ENCODE results near the gene ASB4.

ASB4 gene

DNA sequence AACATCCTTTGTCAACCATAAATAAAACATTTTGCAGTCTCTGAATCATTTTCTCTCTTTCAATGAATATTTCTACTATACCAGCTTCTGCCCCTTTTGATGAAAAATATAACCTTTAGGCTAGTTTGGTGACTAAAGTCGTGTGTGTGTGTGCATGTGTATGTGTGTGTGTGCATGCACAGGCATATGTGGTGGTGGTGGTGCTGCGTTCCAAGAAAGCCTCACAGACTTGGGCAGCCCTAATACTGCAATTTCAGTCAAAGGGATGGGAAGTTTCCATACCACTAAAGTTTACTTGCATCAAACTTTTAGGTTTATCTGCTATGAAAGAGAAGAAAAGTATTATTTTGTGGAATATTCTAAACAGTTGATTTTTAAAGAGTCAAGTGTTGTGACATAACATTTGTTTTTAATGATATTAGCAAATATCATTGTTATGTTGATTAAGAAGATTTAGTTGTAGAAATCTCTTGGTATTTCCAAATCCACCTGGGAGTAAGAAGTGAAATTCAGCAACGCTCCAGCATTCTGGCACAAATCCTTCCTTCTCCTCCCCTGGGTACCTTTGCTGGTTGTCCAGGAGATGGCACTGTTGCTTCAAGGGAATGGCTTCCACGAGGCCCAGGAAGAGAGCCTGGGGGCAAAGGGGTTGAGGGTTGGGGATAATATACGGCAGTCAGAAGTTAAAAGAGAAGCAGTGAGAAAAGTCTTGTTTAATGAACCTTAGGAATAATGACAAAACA, 41.5 kb downstream of the ASB4 start:
- H3K4me1 ChIP-seq (ENCODE audit: control insufficient read depth, insufficient read depth, low read length, poor library complexity, severe bottlenecking): no peaks in the 10 kb centered on the region
- H3K36me3 ChIP-seq (ENCODE audit: control insufficient read depth, insufficient read depth, low read length): no peaks in the 10 kb centered on the region
- no peak overlapping the region for H3K27ac ChIP-seq (ENCODE audit: low read depth, low read length, severe bottlenecking)
- H3K9me3 ChIP-seq (ENCODE audit: control insufficient read depth, low read length): no peaks in the 10 kb centered on the region
- 20% methylated on average over 1 of the region's 5 CpGs; no CpG with 5 or more reads in 1 of the 2 experiments for WGBS, 2 experiments (ENCODE audit: insufficient coverage in 2 of 2)
- H3K4me3 ChIP-seq (ENCODE audit: extremely low read depth, insufficient read depth, low read length, poor library complexity, severe bottlenecking): no peak overlapping the region

DNA sequence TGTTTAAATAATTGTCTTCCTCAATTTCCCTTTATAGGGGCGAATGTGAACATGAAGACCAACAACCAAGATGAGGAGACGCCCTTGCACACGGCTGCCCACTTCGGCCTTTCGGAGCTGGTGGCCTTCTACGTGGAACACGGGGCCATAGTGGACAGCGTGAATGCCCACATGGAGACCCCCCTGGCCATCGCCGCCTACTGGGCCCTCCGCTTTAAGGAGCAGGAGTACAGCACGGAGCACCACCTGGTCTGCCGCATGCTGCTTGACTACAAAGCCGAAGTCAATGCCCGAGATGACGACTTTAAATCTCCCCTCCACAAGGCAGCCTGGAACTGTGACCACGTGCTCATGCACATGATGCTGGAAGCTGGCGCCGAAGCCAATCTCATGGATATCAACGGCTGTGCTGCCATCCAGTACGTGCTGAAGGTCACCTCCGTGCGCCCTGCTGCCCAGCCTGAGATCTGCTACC, 42.1 kb downstream of the ASB4 start:
- Histone ChIP-seq H3K9me3 (ENCODE audit: control insufficient read depth, low read length) (no peaks in the 10 kb centered on the region), H3K36me3 (ENCODE audit: control insufficient read depth, insufficient read depth, low read length) (no peaks in the 10 kb centered on the region), H3K27ac (ENCODE audit: low read depth, low read length, severe bottlenecking) (no peak overlapping the region), H3K4me1 (ENCODE audit: control insufficient read depth, insufficient read depth, low read length, poor library complexity, severe bottlenecking) (no peaks in the 10 kb centered on the region), H3K4me3 (ENCODE audit: extremely low read depth, insufficient read depth, low read length, poor library complexity, severe bottlenecking) (no peak overlapping the region)
- 93 to 97% methylated on average over 22 to 23 of the region's 23 CpGs for WGBS, 2 experiments (ENCODE audit: insufficient coverage in 2 of 2)

DNA sequence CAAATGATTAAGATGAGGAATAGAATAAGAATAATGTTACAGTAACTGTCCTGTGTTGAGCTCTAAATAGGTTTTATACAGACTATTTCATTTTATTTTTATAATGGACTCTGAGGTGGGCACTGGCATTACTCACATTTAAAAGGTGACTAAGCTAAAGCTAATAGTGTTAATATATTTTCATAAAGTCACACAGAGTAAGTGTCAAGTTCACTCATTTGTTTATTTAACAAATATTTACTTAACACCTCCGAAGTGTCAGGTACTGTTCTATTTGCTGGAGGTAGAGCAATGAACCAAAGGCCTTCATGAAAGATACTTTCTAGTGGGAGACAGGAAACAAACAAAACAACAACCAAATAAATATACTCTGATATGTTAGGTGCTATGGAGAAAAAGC, 44.0 kb downstream of the ASB4 start:
- no peaks in the 10 kb centered on the region for H3K36me3 ChIP-seq (ENCODE audit: control insufficient read depth, insufficient read depth, low read length)
- no peaks in the 10 kb centered on the region for H3K4me1 ChIP-seq (ENCODE audit: control insufficient read depth, insufficient read depth, low read length, poor library complexity, severe bottlenecking)
- no peak overlapping the region for H3K27ac ChIP-seq (ENCODE audit: low read depth, low read length, severe bottlenecking)
- WGBS, 2 experiments (ENCODE audit: insufficient coverage in 2 of 2): no CpG with 5 or more reads among the region's 1 CpG
- no peaks in the 10 kb centered on the region for H3K9me3 ChIP-seq (ENCODE audit: control insufficient read depth, low read length)
- H3K4me3 ChIP-seq (ENCODE audit: extremely low read depth, insufficient read depth, low read length, poor library complexity, severe bottlenecking): no peak overlapping the region

DNA sequence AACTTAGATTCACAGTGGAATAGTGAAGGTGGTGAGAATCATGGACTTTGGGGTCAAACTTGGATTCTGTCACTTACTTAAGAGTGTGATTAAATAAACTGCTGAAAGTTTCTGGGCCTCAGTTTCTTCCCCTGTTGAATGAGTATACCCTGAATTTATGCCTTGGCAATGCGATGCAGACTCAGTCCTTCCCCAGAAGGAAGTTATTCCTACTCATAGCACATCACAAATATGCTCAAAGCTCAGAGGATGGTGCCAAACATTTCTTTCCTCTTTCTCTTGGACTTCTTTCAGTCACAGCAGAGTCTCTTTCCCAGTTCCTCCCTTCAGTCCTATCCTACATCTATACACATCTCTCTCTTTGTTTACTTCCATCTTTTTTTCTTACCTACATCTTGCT, 45.1 kb downstream of the ASB4 start:
- Histone ChIP-seq H3K9me3 (ENCODE audit: control insufficient read depth, low read length) (no peaks in the 10 kb centered on the region), H3K4me3 (ENCODE audit: extremely low read depth, insufficient read depth, low read length, poor library complexity, severe bottlenecking) (no peak overlapping the region), H3K4me1 (ENCODE audit: control insufficient read depth, insufficient read depth, low read length, poor library complexity, severe bottlenecking) (no peaks in the 10 kb centered on the region), H3K27ac (ENCODE audit: low read depth, low read length, severe bottlenecking) (no peak overlapping the region), H3K36me3 (ENCODE audit: control insufficient read depth, insufficient read depth, low read length) (no peaks in the 10 kb centered on the region)
- WGBS, 2 experiments (ENCODE audit: insufficient coverage in 2 of 2): 86 to 92% methylated on average over 1 of the region's 1 CpG

DNA sequence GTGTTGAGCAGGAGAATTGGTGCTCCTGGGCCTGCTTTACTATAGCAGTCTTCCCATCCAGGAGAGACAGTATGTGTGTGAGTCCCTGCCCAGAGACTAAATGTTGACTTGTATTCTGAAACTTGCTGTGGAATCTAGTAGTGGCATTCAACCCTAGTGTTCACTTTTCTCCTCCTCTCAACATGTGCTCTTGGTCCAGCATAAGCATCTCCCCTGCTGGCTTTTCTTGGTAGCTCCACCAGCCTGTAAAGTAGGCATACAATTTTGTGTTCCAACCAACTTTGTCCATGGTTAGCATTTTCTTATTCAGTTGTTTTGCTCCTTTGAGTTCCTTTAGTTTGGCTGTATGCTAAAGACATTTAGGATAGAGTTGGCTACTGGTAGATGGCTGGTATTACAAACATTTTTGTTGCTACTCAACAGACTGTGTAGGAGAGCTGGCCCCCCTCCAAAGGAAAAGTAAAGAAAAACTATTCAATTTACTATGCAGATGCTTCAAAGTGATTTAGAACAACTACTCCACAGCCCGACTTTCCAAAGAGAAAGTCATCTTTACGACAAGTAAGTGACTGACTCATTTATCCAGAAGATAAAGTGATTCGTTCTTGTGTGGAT, 46.0 kb downstream of the ASB4 start:
- no peak overlapping the region for H3K4me3 ChIP-seq (ENCODE audit: extremely low read depth, insufficient read depth, low read length, poor library complexity, severe bottlenecking)
- H3K9me3 ChIP-seq (ENCODE audit: control insufficient read depth, low read length): no peaks in the 10 kb centered on the region
- H3K4me1 ChIP-seq (ENCODE audit: control insufficient read depth, insufficient read depth, low read length, poor library complexity, severe bottlenecking): no peaks in the 10 kb centered on the region
- no CpG with 5 or more reads among the region's 3 CpGs for WGBS, 2 experiments (ENCODE audit: insufficient coverage in 2 of 2)
- no peak overlapping the region for H3K27ac ChIP-seq (ENCODE audit: low read depth, low read length, severe bottlenecking)
- no peaks in the 10 kb centered on the region for H3K36me3 ChIP-seq (ENCODE audit: control insufficient read depth, insufficient read depth, low read length)

DNA sequence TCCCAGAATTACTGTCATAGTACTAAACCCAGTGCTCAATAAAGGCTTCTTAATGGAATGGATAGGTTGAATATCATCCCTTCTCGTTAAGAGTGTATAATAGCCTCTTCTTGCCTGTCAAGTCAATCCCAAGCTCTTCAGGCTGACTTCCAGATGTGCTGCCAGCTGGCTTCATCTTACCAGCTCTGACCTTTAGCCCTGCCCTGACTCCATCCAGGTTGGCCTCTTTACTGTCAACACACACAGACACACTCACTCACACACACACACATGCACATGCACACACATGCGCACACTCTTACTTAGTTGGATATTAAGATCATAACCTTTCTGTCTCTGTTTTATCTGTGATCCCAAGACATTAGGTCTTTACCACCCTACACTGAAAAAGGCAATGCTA, 49.1 kb downstream of the ASB4 start:
- Histone ChIP-seq H3K36me3 (ENCODE audit: control insufficient read depth, insufficient read depth, low read length) (no peaks in the 10 kb centered on the region), H3K4me3 (ENCODE audit: extremely low read depth, insufficient read depth, low read length, poor library complexity, severe bottlenecking) (no peak overlapping the region), H3K9me3 (ENCODE audit: control insufficient read depth, low read length) (no peaks in the 10 kb centered on the region), H3K27ac (ENCODE audit: low read depth, low read length, severe bottlenecking) (no peak overlapping the region), H3K4me1 (ENCODE audit: control insufficient read depth, insufficient read depth, low read length, poor library complexity, severe bottlenecking) (no peaks in the 10 kb centered on the region)
- WGBS, 2 experiments (ENCODE audit: insufficient coverage in 2 of 2): 78 to 95% methylated on average over 1 to 2 of the region's 2 CpGs

DNA sequence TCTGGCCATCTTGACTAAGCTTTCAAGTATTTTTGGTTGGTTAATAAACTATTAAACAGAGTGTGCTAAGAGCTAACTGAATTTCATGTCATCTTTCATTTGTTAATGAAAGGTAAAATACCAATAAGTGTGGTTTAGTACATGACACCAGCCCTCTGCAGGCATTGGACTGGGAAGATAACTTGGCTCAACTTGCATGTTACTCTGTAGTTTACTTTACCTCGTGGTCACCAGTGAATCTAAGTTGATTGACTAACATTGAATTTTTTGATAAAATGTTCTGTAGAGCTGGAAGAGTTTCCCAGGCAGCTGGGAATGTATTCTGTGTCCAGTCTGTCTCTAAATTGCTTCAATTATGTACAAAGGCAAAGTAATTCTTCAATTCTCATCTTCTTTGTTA, 49.9 kb downstream of the ASB4 start:
- WGBS, 2 experiments (ENCODE audit: insufficient coverage in 2 of 2): 63 to 80% methylated on average over 1 of the region's 1 CpG
- H3K36me3 ChIP-seq (ENCODE audit: control insufficient read depth, insufficient read depth, low read length): no peaks in the 10 kb centered on the region

DNA sequence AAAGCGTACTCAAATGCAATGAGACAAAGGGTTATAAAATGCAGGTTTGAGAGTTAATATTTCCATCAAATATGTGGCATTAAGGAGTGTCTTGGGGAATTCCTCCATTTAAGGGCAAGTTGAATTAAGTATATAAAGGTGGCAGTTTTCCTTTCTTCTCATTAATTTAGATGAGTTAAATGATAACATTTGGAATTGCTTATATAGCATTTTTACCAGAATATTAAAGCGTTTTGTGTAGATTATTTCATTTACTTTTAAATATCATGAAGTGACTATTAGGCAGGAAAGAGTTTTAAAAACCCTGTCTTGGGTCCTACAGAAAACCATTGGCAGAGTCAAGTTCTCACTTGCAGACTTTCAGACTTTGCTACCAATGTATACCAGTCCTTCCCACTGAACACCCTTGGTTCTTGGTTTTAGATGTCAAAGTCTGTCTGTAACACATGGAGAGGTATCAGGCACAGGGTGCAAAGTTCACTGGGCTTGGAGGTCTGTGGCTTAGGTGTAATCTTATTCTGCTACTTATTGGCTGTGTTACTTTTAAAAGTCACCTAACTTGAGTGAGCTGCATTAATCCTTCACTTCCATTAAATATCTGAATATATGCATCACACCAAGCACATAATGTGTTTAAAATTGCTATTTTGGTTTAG, 51.0 kb downstream of the ASB4 start:
- Histone ChIP-seq H3K4me3 (ENCODE audit: extremely low read depth, insufficient read depth, low read length, poor library complexity, severe bottlenecking) (no peak overlapping the region), H3K36me3 (ENCODE audit: control insufficient read depth, insufficient read depth, low read length) (no peaks in the 10 kb centered on the region), H3K27ac (ENCODE audit: low read depth, low read length, severe bottlenecking) (no peak overlapping the region), H3K9me3 (ENCODE audit: control insufficient read depth, low read length) (no peaks in the 10 kb centered on the region), H3K4me1 (ENCODE audit: control insufficient read depth, insufficient read depth, low read length, poor library complexity, severe bottlenecking) (no peaks in the 10 kb centered on the region)
- 100% methylated on average over 1 of the region's 2 CpGs; no CpG with 5 or more reads in 1 of the 2 experiments for WGBS, 2 experiments (ENCODE audit: insufficient coverage in 2 of 2)

More for the DNA sequence above, 49.9 kb downstream of the ASB4 start:
- Histone ChIP-seq H3K9me3 (ENCODE audit: control insufficient read depth, low read length) (no peaks in the 10 kb centered on the region), H3K4me3 (ENCODE audit: extremely low read depth, insufficient read depth, low read length, poor library complexity, severe bottlenecking) (no peak overlapping the region), H3K4me1 (ENCODE audit: control insufficient read depth, insufficient read depth, low read length, poor library complexity, severe bottlenecking) (no peaks in the 10 kb centered on the region), H3K27ac (ENCODE audit: low read depth, low read length, severe bottlenecking) (no peak overlapping the region)

DNA sequence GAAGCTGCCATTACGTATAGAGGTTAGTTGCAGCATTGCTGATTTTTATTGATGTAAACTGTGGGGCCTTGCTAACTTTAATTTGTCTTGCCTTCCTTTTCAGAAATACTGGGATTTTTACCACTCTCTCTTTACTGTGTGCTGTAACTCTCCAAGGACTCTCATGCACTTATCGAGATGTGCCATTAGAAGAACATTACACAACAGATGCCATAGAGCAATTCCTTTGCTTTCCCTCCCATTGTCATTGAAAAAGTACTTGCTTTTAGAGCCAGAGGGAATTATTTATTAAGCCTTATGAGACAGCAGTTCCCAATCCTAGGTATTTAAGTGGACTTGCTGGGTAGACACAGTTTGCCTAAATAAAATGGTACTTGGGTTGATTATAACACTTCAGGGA, 51.7 kb downstream of the ASB4 start:
- H3K27ac ChIP-seq (ENCODE audit: low read depth, low read length, severe bottlenecking): no peak overlapping the region
- WGBS, 2 experiments (ENCODE audit: insufficient coverage in 2 of 2): 63 to 100% methylated on average over 1 of the region's 2 CpGs
- no peak overlapping the region for H3K4me3 ChIP-seq (ENCODE audit: extremely low read depth, insufficient read depth, low read length, poor library complexity, severe bottlenecking)
- H3K9me3 ChIP-seq (ENCODE audit: control insufficient read depth, low read length): no peaks in the 10 kb centered on the region
- no peaks in the 10 kb centered on the region for H3K36me3 ChIP-seq (ENCODE audit: control insufficient read depth, insufficient read depth, low read length)
- no peaks in the 10 kb centered on the region for H3K4me1 ChIP-seq (ENCODE audit: control insufficient read depth, insufficient read depth, low read length, poor library complexity, severe bottlenecking)

DNA sequence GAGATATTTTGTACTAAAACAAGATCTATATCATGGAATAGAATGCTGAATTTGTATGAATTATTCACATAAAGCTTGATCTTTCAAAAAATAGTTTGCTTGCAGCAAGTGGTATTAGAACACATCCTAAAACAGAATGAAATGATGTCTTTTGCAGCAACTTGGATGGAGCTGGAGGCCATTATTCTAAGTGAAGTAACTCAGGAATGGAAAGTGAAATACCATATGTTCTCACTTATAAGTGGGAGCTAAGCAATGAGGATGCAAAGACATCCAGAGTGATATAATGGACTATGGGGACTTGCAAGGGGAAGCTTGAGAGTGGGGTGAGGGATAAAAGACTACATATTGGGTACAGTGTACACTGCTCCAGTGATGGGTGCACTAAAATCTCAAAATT, 53.7 kb downstream of the ASB4 start:
- no peak overlapping the region for H3K27ac ChIP-seq (ENCODE audit: low read depth, low read length, severe bottlenecking)
- no peaks in the 10 kb centered on the region for H3K36me3 ChIP-seq (ENCODE audit: control insufficient read depth, insufficient read depth, low read length)
- H3K4me3 ChIP-seq (ENCODE audit: extremely low read depth, insufficient read depth, low read length, poor library complexity, severe bottlenecking): no peak overlapping the region

DNA sequence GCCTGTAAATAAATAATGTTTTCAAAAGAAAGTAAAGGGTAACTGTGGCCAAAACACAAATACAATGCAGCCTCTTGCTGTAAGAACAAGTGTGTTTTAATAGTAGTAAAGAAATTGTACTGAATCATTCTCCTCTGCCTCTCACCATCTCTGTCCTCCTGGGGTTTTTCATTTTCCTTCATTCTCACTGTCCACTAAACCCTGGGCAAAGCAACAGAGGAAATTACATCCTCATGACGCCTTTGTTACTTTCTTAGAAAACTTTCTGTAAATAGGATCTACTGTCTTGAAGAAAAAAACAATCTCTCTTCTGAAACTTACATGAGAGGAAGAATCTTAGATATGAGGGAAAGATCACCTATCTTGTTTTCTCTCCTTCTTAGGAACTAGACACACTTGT, 54.6 kb downstream of the ASB4 start:
- Histone ChIP-seq H3K4me1 (ENCODE audit: control insufficient read depth, insufficient read depth, low read length, poor library complexity, severe bottlenecking) (no peaks in the 10 kb centered on the region), H3K4me3 (ENCODE audit: extremely low read depth, insufficient read depth, low read length, poor library complexity, severe bottlenecking) (no peak overlapping the region), H3K27ac (ENCODE audit: low read depth, low read length, severe bottlenecking) (no peak overlapping the region), H3K9me3 (ENCODE audit: control insufficient read depth, low read length) (no peaks in the 10 kb centered on the region), H3K36me3 (ENCODE audit: control insufficient read depth, insufficient read depth, low read length) (no peaks in the 10 kb centered on the region)
- WGBS, 2 experiments (ENCODE audit: insufficient coverage in 2 of 2): no CpG with 5 or more reads among the region's 1 CpG

More for the DNA sequence above, 53.7 kb downstream of the ASB4 start:
- Histone ChIP-seq H3K4me1 (ENCODE audit: control insufficient read depth, insufficient read depth, low read length, poor library complexity, severe bottlenecking) (no peaks in the 10 kb centered on the region), H3K9me3 (ENCODE audit: control insufficient read depth, low read length) (no peaks in the 10 kb centered on the region)
